Measurements from ENCODE around the gene PIP5K1B.

Gene PIP5K1B

GRCh38 chr9:68817079-68817875, 112.2 kb downstream of the PIP5K1B start:
- no peak for TF ChIP-seq CTCF (conservative IDR thresholded peaks at IDR 0.05)

GRCh38 chr9:68819065-68819464, 114.0 kb downstream of the PIP5K1B start:
- H3K27ac ChIP-seq: no peak overlapping the region
- TF ChIP-seq CTCF (conservative IDR thresholded peaks at IDR 0.05): no peak

More at GRCh38 chr9:68817079-68817875, 112.2 kb downstream of the PIP5K1B start:
- H3K27ac ChIP-seq: no peak overlapping the region

GRCh38 chr9:68821911-68822310, 116.9 kb downstream of the PIP5K1B start:
- no peak for TF ChIP-seq CTCF (conservative IDR thresholded peaks at IDR 0.05)
- H3K27ac ChIP-seq: peak overlapping the region; percentile 42; the same call in 1 of the 2 replicates

GRCh38 chr9:68822596-68823165, 117.6 kb downstream of the PIP5K1B start:
- TF ChIP-seq CTCF (conservative IDR thresholded peaks at IDR 0.05): no peak
- peak overlapping the region; percentile 42 for H3K27ac ChIP-seq

- TF ChIP-seq CTCF (conservative IDR thresholded peaks at IDR 0.05): no peak
- H3K27ac ChIP-seq: peak overlapping the region; percentile 51
These were observed 120.9 kb downstream of the PIP5K1B start for GRCh38 chr9:68825762-68826472.

GRCh38 chr9:68827837-68828744, 123.1 kb downstream of the PIP5K1B start:
- no peak for TF ChIP-seq CTCF (conservative IDR thresholded peaks at IDR 0.05)

More at GRCh38 chr9:68827837-68828744, 123.1 kb downstream of the PIP5K1B start:
- no peak overlapping the region for H3K27ac ChIP-seq
